H9 (cell line): Measurements from ENCODE around the gene SLC29A4. TPM values are rescaled to one million over a fixed set of nuclear protein-coding genes. Genes with fewer than 3 reads are reported as not detected.

ENCODE experiments used
- DNase-seq: peaks from one replicate; pipeline ENCODE4 v3.0.0-alpha.2; 2017
- H2AFZ ChIP-seq: one replicate; pipeline ENCODE4 v1.6.1; 2013; ENCODE audit warnings: mild to moderate bottlenecking, low read length, control low read depth, moderate library complexity
- H2AK5ac ChIP-seq: 2 replicates; pipeline ENCODE4 v1.6.1; 2013; ENCODE audit warnings: low read length, control low read depth, mixed read lengths; ENCODE audit not compliant: insufficient read length
- H2BK120ac ChIP-seq: one replicate; pipeline ENCODE4 v1.6.1; 2013; ENCODE audit warnings: low read depth, mild to moderate bottlenecking, low read length, control low read depth, inconsistent platforms; ENCODE audit not compliant: poor library complexity, severe bottlenecking
- H2BK12ac ChIP-seq: 2 replicates; pipeline ENCODE4 v1.6.1; 2013; ENCODE audit warnings: low read length, control low read depth, mixed read lengths, low read depth; ENCODE audit not compliant: insufficient read length
- H2BK15ac ChIP-seq: 2 replicates; pipeline ENCODE4 v1.6.1; 2013; ENCODE audit warnings: low read depth, low read length, control low read depth
- H2BK20ac ChIP-seq: one replicate; pipeline ENCODE4 v1.6.1; 2013; ENCODE audit warnings: low read depth, mild to moderate bottlenecking, low read length, control low read depth, inconsistent platforms; ENCODE audit not compliant: poor library complexity, severe bottlenecking
- H2BK5ac ChIP-seq: 2 replicates; pipeline ENCODE4 v1.6.1; 2013; ENCODE audit warnings: low read length, control low read depth, mixed read lengths; ENCODE audit not compliant: insufficient read length
- H3K14ac ChIP-seq: 2 replicates; pipeline ENCODE4 v1.6.1; 2013; ENCODE audit warnings: low read length, control low read depth; ENCODE audit not compliant: insufficient read depth
- H3K18ac ChIP-seq: 2 replicates; pipeline ENCODE4 v1.6.1; 2013; ENCODE audit warnings: low read depth, mild to moderate bottlenecking, mixed read lengths, low read length, control low read depth; ENCODE audit not compliant: insufficient read length
- H3K23ac ChIP-seq: 2 replicates; pipeline ENCODE4 v1.6.1; 2013; ENCODE audit warnings: low read length, control low read depth, mixed read lengths, low read depth; ENCODE audit not compliant: insufficient read length
- H3K23me2 ChIP-seq: 2 replicates; pipeline ENCODE4 v1.6.1; 2013; ENCODE audit warnings: low read depth, mild to moderate bottlenecking, mixed read lengths, low read length, control low read depth; ENCODE audit not compliant: insufficient read length, poor library complexity, severe bottlenecking
- H3K27ac ChIP-seq: 2 replicates; pipeline ENCODE4 v1.5.1; 2013; ENCODE audit warnings: low read length, control low read depth, mixed read lengths, low read depth; ENCODE audit not compliant: insufficient read length
- H3K27me3 ChIP-seq: 2 replicates; pipeline ENCODE4 v1.6.1; 2013; ENCODE audit warnings: low read length, control low read depth, inconsistent platforms; ENCODE audit not compliant: insufficient read depth
- H3K4ac ChIP-seq: 2 replicates; pipeline ENCODE4 v1.6.1; 2013; ENCODE audit warnings: low read depth, mild to moderate bottlenecking, control low read depth, inconsistent platforms, low read length, moderate library complexity
- H3K4me1 ChIP-seq: 2 replicates; pipeline ENCODE4 v1.6.1; 2013; ENCODE audit warnings: low read length, control low read depth, inconsistent platforms; ENCODE audit not compliant: insufficient read depth
- H3K4me2 ChIP-seq: 2 replicates; pipeline ENCODE4 v1.6.1; 2013; ENCODE audit warnings: low read length, control low read depth, mixed read lengths; ENCODE audit not compliant: insufficient read length, insufficient read depth
- H3K56ac ChIP-seq: 2 replicates; pipeline ENCODE4 v1.6.1; 2013; ENCODE audit warnings: low read depth, mild to moderate bottlenecking, mixed read lengths, low read length, control low read depth; ENCODE audit not compliant: insufficient read length
- H3K79me1 ChIP-seq: 2 replicates; pipeline ENCODE4 v1.6.1; 2013; ENCODE audit warnings: low read depth, mild to moderate bottlenecking, moderate library complexity, low read length, control low read depth, inconsistent platforms; ENCODE audit not compliant: insufficient read depth, poor library complexity, severe bottlenecking
- H3K79me2 ChIP-seq: 2 replicates; pipeline ENCODE4 v1.6.1; 2013; ENCODE audit warnings: low read length, control low read depth, inconsistent platforms; ENCODE audit not compliant: insufficient read depth
- H3K9ac ChIP-seq: 2 replicates; pipeline ENCODE4 v1.6.1; 2013; ENCODE audit warnings: low read length, control low read depth, mixed read lengths; ENCODE audit not compliant: insufficient read length; ENCODE audit errors: extremely low read depth
- H3K9me3 ChIP-seq: one replicate; pipeline ENCODE4 v1.6.1; 2013; ENCODE audit warnings: low read depth, low read length, inconsistent platforms; ENCODE audit not compliant: control insufficient read depth
- H3T11ph ChIP-seq: one replicate; pipeline ENCODE4 v1.6.1; 2013; ENCODE audit warnings: mild to moderate bottlenecking, low read length, control low read depth, inconsistent platforms
- H4K20me1 ChIP-seq: one replicate; pipeline ENCODE4 v1.6.1; 2013; ENCODE audit not compliant: control insufficient read depth, insufficient read length, insufficient read depth
- H4K5ac ChIP-seq: 2 replicates; pipeline ENCODE4 v1.6.1; 2013; ENCODE audit warnings: low read depth, mild to moderate bottlenecking, mixed read lengths, low read length, control low read depth; ENCODE audit not compliant: insufficient read length
- H4K8ac ChIP-seq: replicated peaks from 2 replicates; pipeline ENCODE4 v1.6.1; 2013; ENCODE audit warnings: low read length, control low read depth, mixed read lengths, low read depth; ENCODE audit not compliant: insufficient read length
- H4K91ac ChIP-seq: 2 replicates; pipeline ENCODE4 v1.6.1; 2013; ENCODE audit warnings: low read depth, mild to moderate bottlenecking, moderate library complexity, mixed read lengths, low read length, control low read depth; ENCODE audit not compliant: insufficient read length
- H3K27ac Mint-ChIP-seq, 3 experiments: 2 replicates in 2 of 3; 3 replicates in 1 of 3; pipeline ENCODE4 v1.8.0; 2020 to 2021; ENCODE audit warnings: mixed read lengths in 3 of 3, mild to moderate bottlenecking in 1 of 3, moderate library complexity in 1 of 3
- H3K27me3 Mint-ChIP-seq: 2 replicates; pipeline ENCODE4 v1.8.0; 2021; ENCODE audit warnings: low read depth, mild to moderate bottlenecking, moderate library complexity, mixed read lengths
- H3K36me3 Mint-ChIP-seq, 3 experiments: 2 replicates in 2 of 3; 3 replicates in 1 of 3; pipeline ENCODE4 v1.8.0; 2020 to 2021; ENCODE audit warnings: low read depth in 3 of 3, mixed read lengths in 3 of 3; ENCODE audit not compliant: insufficient read depth in 1 of 3
- H3K4me1 Mint-ChIP-seq, 2 experiments: 2 replicates each; pipeline ENCODE4 v1.8.0; 2020; ENCODE audit warnings: mixed read lengths in 2 of 2
- H3K4me3 Mint-ChIP-seq, 2 experiments: 2 replicates in 1 of 2; 3 replicates in 1 of 2; pipeline ENCODE4 v1.8.0; 2020 to 2021; ENCODE audit warnings: mild to moderate bottlenecking in 2 of 2, mixed read lengths in 2 of 2, moderate library complexity in 1 of 2
- H3K9me3 Mint-ChIP-seq, 2 experiments: 2 replicates in 1 of 2; 3 replicates in 1 of 2; pipeline ENCODE4 v1.8.0; 2020; ENCODE audit warnings: mild to moderate bottlenecking in 2 of 2, mixed read lengths in 2 of 2, moderate library complexity in 1 of 2
- WGBS: extraction: QIAGEN DNeasy Blood & Tissue Kit; methylation state at CpG from one replicate; pipeline ENCODE4 v1.1.7; 2013; ENCODE audit warnings: missing lambda C conversion rate, low lambda C conversion rate, mixed read lengths; ENCODE audit not compliant: insufficient read length; ENCODE audit errors: extremely low coverage; 5-methylcytosine and 5-hydroxymethylcytosine counted together
- total RNA-seq: library from RNA; stranded (reverse); gene quantifications from 2 replicates; pipeline ENCODE4 v1.2.1, GENCODE V29; 2021
- TF ChIP-seq, protein P1 (sequence below): fragments of 200-600 bp; sonication (generic); conservative IDR thresholded peaks from 3 replicates; pipeline ENCODE4 v1.8.0; 2021; ENCODE audit warnings: antibody characterized with exemption, mild to moderate bottlenecking

SLC29A4 gene
- total RNA-seq, 1 experiment from 2014 or later, result 12.4 TPM

DNA sequence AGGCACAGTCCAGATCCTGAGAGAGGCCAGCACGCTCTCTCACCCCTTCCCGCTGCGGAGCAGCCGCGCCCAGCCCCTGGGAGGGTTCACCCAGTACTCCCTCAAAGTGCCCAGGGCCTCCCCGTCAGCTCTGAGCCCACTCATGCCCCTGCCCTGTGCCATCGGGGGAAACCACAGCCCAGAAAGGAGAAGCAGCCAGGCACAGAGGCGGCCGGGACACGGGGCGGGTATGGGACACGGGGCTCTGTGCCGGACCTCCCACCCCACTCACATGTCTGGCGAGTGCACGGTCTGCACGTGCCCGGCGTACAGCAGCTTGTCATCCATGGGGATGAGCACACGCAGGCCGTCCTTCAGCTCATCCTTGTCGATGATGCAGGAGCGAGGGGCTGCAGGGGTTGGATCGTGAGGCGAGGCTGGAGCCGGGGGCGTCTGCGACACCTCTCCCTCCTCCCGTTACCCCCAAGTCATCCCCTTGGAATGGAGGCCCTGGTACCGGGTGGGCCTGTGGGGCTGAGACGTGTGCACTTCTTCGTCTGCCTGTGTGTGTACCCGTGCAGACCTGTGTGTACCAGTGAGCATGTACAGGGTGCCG is 38.2 kb downstream of the SLC29A4 start:
- peaks cover 2 to 8% of the 10 kb centered on the region in 2 experiments; a peak in 2 of 4 replicates for H3K4me1 Mint-ChIP-seq

More for the DNA sequence above, 38.2 kb downstream of the SLC29A4 start:
- Histone ChIP-seq H3K9ac (no peak overlapping the region), H4K5ac (no peak overlapping the region), H2BK120ac (no peak overlapping the region), H3K14ac (no peak overlapping the region), H3K79me2 (no peaks in the 10 kb centered on the region), H3K9me3 (no peaks in the 10 kb centered on the region), H4K8ac (no peak overlapping the region), H3K56ac (no peak overlapping the region), H3K4me1 (no peaks in the 10 kb centered on the region), H4K91ac (no peak overlapping the region), H3K79me1 (no peaks in the 10 kb centered on the region), H2AK5ac (no peak overlapping the region), H2BK20ac (no peak overlapping the region), H3K23me2 (no peaks in the 10 kb centered on the region), H2AFZ (no peak overlapping the region), H3T11ph (no peak overlapping the region), H3K27ac (no peak overlapping the region), H2BK5ac (no peak overlapping the region), H3K4me2 (no peak overlapping the region), H2BK15ac (no peak overlapping the region), H3K18ac (no peak overlapping the region), H4K20me1 (no peaks in the 10 kb centered on the region), H2BK12ac (no peak overlapping the region), H3K23ac (no peak overlapping the region), H3K27me3 (no peaks in the 10 kb centered on the region), H3K4ac (no peak overlapping the region)
- Mint-ChIP-seq H3K27me3 (peaks cover 2% of the 10 kb centered on the region; the same call in 1 of the 2 replicates), H3K27ac (no peak overlapping the region; a peak in 1 of 7 replicates), H3K36me3 (peaks cover 2 to 24% (median 11%) of the 10 kb centered on the region in 3 experiments; a peak in 5 of 7 replicates), H3K9me3 (peaks cover 14 to 18% of the 10 kb centered on the region in 2 experiments), H3K4me3 (no peak overlapping the region)
- no CpG with 5 or more reads among the region's 33 CpGs for WGBS
- no peak for DNase-seq
- TF ChIP-seq, protein P1, sequence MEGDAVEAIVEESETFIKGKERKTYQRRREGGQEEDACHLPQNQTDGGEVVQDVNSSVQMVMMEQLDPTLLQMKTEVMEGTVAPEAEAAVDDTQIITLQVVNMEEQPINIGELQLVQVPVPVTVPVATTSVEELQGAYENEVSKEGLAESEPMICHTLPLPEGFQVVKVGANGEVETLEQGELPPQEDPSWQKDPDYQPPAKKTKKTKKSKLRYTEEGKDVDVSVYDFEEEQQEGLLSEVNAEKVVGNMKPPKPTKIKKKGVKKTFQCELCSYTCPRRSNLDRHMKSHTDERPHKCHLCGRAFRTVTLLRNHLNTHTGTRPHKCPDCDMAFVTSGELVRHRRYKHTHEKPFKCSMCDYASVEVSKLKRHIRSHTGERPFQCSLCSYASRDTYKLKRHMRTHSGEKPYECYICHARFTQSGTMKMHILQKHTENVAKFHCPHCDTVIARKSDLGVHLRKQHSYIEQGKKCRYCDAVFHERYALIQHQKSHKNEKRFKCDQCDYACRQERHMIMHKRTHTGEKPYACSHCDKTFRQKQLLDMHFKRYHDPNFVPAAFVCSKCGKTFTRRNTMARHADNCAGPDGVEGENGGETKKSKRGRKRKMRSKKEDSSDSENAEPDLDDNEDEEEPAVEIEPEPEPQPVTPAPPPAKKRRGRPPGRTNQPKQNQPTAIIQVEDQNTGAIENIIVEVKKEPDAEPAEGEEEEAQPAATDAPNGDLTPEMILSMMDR, result no peak
